Fibroblast of skin of back (primary cell): Measurements from ENCODE around the gene GLT1D1.

ENCODE experiments used
- DNase-seq: peaks from one replicate; pipeline ENCODE4 v3.0.0-alpha.2; 2013

The GLT1D1 gene

DNA sequence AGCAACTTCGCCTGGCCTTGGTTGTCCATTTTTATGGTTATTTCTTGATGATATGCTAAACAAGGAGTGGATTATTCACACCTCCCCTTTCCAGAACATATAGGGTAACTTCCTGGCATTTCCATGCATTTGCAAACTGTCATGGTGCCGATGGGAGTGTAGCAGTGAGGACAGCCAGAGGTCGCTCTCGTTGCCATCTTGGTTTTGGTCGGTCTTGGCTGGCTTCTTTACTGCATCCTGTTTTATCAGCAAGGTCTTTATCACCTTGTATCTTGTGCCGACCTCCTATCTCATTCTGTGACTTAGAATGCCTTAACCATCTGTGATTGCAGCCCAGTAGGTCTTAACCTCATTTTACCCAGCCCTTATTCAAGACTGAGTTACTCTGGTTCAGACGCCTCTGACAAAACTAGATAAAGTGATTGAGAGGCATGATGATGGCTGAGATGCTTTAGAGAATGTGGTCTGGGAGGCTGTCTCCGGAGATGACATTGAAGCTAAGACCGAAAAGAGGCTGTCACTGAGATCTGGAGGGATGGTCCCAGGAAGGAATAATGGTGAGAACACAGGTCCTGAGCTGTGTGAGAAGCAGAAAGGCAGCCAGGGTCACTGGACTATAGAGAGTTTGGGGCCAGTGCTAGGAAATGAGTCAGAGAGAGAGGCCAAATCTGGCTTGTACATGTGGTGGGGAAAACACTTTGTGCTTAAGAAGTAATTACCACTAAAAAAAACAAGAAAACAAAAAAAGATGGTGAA lies 2.9 kb downstream of the GLT1D1 start:
- DNase-seq: no peak

DNA sequence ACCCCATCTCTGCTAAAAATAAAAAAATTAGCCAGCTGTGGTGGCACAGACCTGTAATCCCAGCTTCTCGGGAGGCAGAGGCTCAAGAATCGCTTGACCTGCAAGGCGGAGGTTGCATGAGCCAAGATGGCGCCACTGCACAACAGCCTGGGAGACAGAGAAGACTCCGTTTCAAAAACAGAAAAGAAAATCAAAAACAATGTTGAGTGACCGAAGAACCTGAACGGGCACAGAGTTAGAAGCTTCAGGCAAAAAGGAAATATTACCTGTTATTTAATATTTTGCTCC lies 3.5 kb downstream of the GLT1D1 start:
- DNase-seq: no peak

DNA sequence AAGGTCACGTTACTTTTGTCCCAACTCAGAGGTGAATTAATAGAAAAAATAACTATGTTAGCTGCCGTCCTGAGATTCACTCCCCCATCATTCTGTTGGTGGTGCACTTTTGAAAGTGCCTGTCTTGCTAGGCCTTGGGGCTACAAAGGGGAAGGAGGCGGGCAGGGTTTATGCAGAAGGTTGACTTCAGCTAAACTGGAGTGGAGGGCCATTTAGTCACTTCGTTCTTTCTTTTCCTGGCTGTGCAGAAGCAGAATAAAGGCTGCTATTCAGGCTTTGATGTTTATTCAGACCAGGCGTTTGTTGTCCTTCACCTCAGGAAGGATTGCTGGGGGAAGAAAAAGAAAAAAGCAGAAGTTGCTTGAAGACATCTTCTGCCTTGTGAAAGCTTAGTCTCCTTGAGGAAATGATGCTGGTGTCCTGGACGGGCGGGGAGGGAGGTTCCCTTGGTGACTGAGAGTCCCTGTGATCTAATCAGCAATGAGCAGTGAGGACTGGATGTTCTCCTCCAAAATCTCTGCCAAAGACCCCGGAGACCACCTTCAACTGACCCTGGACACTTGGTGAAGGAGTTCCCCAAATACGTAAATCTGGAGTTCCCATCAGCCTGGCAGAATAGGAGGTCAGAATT lies 4.0 kb downstream of the GLT1D1 start:
- DNase-seq: no peak

DNA sequence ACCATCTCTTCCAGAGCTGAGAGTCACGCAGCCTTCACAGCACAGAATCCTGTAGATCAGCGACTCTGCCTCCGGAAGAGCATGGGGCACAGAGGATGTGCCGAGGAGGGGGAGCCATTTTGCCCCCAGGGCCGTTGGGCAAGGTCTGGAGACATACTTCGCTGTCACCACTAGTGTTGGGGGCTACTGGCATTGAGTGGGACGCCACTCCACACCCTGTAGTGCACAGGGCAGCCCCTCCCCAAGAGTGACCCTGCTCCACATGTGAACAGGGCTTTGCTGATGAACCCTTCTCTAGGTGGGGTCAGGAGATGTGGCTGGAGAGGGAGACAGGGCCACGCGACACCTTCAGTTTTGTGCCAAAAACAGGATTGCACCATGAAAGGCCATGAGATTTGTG lies 6.0 kb downstream of the GLT1D1 start:
- no peak for DNase-seq

DNA sequence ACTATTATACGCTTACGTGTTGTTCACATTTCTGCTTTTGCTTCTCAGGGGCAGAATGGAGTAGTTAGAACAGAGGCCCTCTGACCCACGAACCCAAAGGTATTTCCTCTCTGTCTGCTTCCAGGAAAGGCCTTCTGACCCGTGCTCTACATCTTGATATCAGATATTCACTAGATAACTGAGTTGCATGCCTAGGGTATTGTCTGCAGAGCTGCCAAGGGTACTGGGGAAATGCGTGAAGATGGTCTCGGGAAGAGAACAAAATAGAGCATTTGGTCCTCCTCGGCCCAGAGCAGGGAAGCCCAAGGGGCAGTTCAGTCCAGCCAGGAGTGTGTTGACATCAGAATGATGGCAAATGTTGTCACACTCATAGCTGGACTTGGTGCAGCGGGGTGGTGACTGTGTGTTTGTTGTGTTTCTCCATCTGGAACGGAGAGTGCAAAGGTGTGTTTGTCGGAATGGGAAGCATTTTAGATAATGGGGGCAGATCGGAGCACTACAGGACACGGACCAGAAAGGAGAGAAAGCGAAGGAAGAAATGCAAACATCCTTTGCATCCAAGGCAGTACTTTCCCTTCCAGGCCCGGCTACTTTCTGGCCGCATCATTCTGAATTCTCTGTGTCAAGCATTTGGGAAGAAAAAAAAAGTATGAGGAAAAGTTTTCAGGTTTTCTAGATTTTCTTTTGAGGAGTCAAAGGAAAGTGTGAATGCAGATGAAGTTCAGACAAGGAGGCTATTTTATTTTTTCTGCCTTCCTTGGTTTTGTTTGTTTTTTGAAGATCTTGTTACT lies 8.1 kb downstream of the GLT1D1 start:
- DNase-seq: no peak

GRCh38 chr12:128863957-128864356 lies 10.7 kb downstream of the GLT1D1 start:
- no peak for DNase-seq

GRCh38 chr12:128864516-128865186 lies 11.4 kb downstream of the GLT1D1 start:
- DNase-seq: no peak

DNA sequence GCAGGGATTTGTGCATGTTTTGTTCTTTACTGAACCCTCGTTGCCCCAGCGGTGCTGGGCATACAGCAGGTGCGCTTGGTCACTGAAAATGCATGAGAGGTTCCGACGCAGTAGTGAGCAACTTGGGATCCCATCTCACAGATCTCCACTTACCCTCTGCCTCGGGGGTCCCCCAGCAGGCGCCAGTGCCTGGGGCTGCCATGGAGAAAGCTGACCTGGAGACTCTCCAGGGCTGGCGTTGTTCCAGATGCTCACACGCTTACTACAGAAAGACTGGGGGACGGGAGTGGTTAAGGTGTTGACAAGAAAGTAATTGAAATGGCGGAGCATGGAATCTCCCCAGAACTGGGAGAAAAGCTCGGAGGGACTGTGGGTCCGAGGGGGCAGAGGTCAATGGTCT lies 14.2 kb downstream of the GLT1D1 start:
- no peak for DNase-seq

GRCh38 chr12:128871516-128871892 lies 18.2 kb downstream of the GLT1D1 start:
- DNase-seq: no peak

- no peak for DNase-seq
These were observed 19.0 kb downstream of the GLT1D1 start for GRCh38 chr12:128872303-128872702.

DNA sequence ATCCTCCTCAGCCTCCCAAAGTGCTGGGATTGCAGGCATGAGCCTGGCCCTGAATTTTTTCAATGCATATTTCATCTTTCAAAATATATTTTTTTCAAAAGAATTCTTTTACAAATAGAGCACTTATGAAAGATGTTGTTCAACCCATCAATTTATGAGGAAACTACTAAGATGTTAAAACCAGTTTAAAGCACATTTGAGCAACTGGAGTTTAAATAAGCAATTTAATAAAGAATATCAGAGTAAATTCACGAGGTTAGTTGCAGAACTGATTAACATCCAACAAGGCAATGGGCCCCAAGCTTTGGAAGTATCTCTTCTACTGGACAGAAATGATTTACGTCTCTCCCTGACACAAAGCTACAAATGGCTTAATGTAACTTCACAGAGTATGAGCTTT lies 23.3 kb downstream of the GLT1D1 start:
- no peak for DNase-seq

- no peak for DNase-seq
These were observed 26.9 kb downstream of the GLT1D1 start for GRCh38 chr12:128879898-128880764.

DNA sequence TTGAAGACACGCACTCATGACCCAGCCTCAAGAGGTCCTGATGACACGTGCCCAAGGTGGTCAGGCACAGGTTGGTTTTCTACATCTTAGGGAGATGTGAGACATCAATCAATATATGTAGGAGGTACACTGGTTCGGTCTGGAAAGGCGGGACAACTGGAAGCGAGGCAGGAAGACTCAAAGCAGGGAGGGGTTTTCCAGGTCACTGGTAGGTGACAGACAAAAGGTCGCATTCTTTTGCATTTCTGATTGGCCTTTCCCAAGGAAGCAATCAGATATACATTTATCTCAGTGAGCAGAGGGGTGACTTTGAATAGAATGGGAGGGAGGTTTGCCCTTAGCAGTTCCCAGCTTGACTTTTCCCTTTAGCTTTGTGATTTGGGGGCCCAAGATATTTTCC lies 38.6 kb downstream of the GLT1D1 start:
- DNase-seq: no peak

DNA sequence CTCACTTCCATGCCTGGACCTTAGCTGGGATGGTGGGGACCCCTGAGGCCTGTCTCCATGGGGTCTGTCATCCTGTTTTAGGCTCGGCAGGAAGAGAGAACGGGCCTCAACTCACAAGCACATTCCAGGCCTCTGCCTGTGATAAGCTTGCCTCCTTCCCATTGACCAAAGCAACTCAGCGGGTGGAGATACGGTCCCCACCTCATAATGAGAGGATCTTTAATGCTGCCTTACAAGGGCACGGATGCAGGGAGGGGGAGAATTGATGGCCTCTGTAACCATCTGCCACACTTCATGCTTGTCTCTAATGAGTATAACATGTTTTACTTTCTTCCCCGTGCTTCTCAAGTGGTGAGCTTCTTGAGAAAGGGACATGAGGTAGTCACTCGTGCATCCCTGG lies 50.0 kb downstream of the GLT1D1 start:
- DNase-seq: no peak

GRCh38 chr12:128905003-128905544 lies 51.8 kb downstream of the GLT1D1 start:
- DNase-seq: no peak

DNA sequence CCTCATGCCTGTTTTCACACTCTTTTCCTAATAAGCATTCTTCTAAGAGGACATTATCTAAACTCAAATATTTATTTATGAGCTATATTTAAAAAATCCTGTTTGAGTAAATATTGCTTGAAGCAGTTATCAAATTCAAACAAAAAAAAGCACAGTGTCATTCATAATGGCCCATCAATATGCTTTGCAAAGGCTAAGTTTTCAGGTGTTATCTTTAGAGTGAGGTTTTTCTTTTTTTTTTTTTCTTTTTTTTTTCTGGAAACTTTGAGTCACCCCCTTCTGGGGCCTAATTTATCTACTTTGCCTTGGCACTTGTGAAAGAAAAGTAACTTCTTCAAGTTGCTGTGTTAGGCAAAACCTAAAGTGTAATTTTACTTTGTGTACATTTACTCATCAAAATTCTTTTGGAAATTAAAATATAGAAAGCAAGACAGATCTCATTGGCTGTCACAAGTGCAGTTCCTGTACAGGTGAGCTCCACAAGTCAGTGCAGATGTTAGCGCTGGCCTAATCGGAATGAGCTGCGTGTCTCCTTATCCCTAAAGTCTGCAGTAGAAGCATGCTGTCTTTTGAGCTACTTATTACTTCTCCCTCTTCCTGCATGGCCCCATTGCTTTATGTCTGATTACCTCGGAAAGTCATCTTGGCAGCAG lies 53.3 kb downstream of the GLT1D1 start:
- DNase-seq: no peak

- no peak for DNase-seq
These were observed 55.0 kb downstream of the GLT1D1 start for GRCh38 chr12:128908254-128908653.

- no peak for DNase-seq
These were observed 56.4 kb downstream of the GLT1D1 start for GRCh38 chr12:128909653-128910052.

DNA sequence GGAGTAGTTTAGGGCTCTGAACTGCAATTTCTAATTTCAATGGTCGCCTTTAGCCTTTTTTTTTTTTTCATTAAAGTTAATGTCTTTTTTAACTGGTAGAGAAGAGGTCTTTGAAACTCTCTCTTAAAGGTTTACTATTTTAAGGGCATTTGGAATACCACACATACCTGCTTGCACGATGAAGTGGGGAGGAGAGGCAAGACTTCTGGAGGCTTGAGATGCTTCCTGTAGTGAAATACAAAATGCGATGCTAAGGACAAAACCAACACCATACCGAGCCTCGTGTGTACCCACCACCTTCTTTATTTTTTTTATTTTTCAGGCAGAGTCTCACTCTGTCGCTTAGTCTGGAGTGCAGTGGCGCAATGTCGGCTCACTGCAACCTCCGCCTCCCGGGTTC lies 57.4 kb downstream of the GLT1D1 start:
- no peak for DNase-seq

DNA sequence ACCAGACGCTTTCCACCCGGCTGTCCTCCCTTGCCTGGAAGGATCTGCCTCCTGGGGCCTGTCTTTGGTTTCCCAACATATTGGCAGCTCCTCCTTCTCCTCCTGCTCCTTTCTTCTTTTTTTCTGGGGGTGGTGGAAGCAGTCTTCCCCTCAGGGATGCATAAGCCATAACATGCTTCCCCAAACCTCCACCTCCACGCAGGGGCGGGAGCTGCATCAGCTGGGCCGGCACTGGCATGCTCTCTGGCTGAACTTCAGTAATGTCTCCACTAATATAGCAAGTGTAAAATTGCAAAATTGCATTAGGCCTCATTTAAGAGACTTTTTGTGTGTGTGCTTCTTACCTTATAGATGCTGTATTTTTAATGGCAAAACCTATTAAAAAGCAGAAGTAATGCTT lies 58.6 kb downstream of the GLT1D1 start:
- DNase-seq: no peak

GRCh38 chr12:128914908-128915563 lies 61.8 kb downstream of the GLT1D1 start:
- DNase-seq: no peak
